ENCODE results near the gene MPP2. TPM values are rescaled to one million over a fixed set of nuclear protein-coding genes. Genes with fewer than 3 reads are reported as not detected.

MPP2 gene
- polyA plus RNA-seq, 1 donor from 2014 or later = 25.5 TPM

DNA sequence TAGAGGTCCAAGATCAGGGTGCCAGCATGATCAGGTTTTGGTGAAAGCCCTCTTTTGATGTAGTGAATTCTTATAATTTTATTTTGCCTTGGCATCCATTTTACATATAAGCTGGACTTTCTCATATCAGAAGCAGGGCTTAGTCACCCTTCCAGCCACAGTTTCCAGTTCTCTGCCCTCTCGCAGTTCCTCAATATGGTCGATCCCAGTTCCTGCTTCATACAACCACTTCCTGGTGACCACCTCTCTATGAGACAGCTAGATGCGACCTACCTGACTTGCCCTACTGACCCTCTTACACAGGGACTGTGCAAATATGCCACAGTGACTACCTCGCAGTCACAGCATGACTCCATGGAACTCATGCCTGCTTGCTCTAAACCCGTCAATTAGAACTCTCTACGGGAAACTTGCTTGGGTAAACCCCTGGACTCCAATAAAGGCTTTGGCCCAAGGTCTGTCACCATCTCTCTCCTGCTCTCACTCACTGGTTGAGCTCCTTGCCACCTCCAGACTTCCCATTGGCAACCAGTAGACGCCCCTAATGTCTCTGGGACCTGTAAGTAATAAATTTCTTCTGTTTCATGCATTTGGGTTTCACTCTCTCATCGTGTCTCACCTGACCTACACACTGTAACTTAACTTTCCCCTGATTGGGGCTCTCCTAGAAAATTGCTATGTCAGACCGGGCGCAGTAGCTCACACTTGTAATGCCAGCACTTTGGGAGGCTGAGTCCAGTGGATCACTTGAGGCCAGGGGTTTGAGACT is 38.9 kb downstream of the MPP2 start:
- H3K36me3 ChIP-seq (ENCODE audit: insufficient read depth, low read length) = no peaks in the 10 kb centered on the region

DNA sequence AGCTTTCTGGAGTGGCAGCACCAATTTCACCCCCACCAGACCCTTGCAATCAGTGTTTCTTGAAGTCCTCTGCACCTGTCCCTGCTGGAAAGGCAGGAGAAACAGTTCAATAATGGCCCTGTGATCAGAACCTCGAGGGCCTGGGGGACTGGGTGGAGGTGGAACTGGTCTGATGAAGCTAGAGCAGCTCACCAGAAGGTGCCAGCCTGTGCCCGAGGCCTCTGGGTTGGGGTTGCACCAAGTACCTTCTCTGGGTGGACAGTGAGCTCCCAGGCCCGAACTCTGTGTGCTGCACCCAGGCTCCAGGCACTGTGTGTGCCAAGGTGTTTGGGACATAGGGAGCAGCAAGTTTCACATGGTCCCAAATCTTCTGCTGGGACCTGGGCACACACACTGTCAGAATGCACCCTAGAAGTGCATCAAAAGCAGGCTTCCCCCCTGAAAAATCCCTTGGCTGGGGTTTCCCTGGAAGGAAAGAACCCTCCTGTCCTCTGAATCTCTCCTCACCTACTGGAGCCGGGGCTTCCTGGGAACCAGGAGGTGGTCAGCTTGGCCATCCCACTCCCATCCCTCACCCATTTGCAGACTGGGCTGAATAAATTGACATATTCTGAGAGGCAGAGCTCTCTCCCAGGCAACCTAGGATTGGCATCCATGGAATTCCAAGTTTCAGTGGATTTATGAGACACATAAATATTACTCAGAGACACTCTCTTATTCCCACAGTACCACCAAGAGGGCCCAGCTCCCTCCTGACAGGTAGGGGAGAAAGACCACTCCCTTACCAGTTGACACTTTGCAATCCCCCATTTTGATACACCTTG is 43.0 kb downstream of the MPP2 start:
- Histone ChIP-seq H3K9me3 (ENCODE audit: low read length) (no peaks in the 10 kb centered on the region), H3K9me2 (ENCODE audit: insufficient read depth, low read length) (no peaks in the 10 kb centered on the region), H3K4me2 (ENCODE audit: low read length) (no peak overlapping the region), H3K4me3 (ENCODE audit: low read length) (no peak overlapping the region), H3K27ac (ENCODE audit: low read length) (no peak overlapping the region), H3K9ac (ENCODE audit: low read length) (no peak overlapping the region), H4K20me1 (ENCODE audit: insufficient read depth) (no peaks in the 10 kb centered on the region), H3K27me3 (ENCODE audit: insufficient read depth, low read depth, low read length) (no peaks in the 10 kb centered on the region), H3K36me3 (ENCODE audit: insufficient read depth, low read length) (no peaks in the 10 kb centered on the region), H2AFZ (ENCODE audit: low read depth, low read length) (no peak overlapping the region), H3K79me2 (replicated peaks; ENCODE audit: insufficient read depth, low read length) (no peaks in the 10 kb centered on the region), H3F3A (ENCODE audit: insufficient read depth, low read length, poor library complexity, severe bottlenecking) (no peaks in the 10 kb centered on the region)
- TF ChIP-seq EP300 (conservative IDR thresholded peaks at IDR 0.05; ENCODE audit: poor library complexity, severe bottlenecking) (no peak), EZH2 (IDR thresholded peaks at IDR 0.05; ENCODE audit: borderline replicate concordance, insufficient read depth, low read length, poor library complexity, severe bottlenecking) (no peak), SMC3 (conservative IDR thresholded peaks at IDR 0.05; ENCODE audit: poor library complexity) (no peak), TAF1 (IDR thresholded peaks at IDR 0.05; ENCODE audit: low read depth) (no peak), POLR2AphosphoS5 (IDR thresholded peaks at IDR 0.05) (no peak)
- TF ChIP-seq, protein P1, sequence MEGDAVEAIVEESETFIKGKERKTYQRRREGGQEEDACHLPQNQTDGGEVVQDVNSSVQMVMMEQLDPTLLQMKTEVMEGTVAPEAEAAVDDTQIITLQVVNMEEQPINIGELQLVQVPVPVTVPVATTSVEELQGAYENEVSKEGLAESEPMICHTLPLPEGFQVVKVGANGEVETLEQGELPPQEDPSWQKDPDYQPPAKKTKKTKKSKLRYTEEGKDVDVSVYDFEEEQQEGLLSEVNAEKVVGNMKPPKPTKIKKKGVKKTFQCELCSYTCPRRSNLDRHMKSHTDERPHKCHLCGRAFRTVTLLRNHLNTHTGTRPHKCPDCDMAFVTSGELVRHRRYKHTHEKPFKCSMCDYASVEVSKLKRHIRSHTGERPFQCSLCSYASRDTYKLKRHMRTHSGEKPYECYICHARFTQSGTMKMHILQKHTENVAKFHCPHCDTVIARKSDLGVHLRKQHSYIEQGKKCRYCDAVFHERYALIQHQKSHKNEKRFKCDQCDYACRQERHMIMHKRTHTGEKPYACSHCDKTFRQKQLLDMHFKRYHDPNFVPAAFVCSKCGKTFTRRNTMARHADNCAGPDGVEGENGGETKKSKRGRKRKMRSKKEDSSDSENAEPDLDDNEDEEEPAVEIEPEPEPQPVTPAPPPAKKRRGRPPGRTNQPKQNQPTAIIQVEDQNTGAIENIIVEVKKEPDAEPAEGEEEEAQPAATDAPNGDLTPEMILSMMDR (IDR thresholded peaks at IDR 0.05; ENCODE audit: poor library complexity, severe bottlenecking) = no peak
- TF ChIP-seq, protein P2, sequence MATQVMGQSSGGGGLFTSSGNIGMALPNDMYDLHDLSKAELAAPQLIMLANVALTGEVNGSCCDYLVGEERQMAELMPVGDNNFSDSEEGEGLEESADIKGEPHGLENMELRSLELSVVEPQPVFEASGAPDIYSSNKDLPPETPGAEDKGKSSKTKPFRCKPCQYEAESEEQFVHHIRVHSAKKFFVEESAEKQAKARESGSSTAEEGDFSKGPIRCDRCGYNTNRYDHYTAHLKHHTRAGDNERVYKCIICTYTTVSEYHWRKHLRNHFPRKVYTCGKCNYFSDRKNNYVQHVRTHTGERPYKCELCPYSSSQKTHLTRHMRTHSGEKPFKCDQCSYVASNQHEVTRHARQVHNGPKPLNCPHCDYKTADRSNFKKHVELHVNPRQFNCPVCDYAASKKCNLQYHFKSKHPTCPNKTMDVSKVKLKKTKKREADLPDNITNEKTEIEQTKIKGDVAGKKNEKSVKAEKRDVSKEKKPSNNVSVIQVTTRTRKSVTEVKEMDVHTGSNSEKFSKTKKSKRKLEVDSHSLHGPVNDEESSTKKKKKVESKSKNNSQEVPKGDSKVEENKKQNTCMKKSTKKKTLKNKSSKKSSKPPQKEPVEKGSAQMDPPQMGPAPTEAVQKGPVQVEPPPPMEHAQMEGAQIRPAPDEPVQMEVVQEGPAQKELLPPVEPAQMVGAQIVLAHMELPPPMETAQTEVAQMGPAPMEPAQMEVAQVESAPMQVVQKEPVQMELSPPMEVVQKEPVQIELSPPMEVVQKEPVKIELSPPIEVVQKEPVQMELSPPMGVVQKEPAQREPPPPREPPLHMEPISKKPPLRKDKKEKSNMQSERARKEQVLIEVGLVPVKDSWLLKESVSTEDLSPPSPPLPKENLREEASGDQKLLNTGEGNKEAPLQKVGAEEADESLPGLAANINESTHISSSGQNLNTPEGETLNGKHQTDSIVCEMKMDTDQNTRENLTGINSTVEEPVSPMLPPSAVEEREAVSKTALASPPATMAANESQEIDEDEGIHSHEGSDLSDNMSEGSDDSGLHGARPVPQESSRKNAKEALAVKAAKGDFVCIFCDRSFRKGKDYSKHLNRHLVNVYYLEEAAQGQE (IDR thresholded peaks at IDR 0.05; ENCODE audit: borderline replicate concordance) = no peak

More for the DNA sequence above, 38.9 kb downstream of the MPP2 start:
- no peak overlapping the region for H3K4me3 ChIP-seq (ENCODE audit: low read length)
- no peaks in the 10 kb centered on the region for H4K20me1 ChIP-seq (ENCODE audit: insufficient read depth)
- H3K9me2 ChIP-seq (ENCODE audit: insufficient read depth, low read length) = no peaks in the 10 kb centered on the region
- no peak overlapping the region for H3K4me2 ChIP-seq (ENCODE audit: low read length)
- H3K9ac ChIP-seq (ENCODE audit: low read length) = no peak overlapping the region
- no peak for TF ChIP-seq POLR2AphosphoS5 (IDR thresholded peaks at IDR 0.05)
- TF ChIP-seq RAD21 (conservative IDR thresholded peaks at IDR 0.05) = no peak
- TF ChIP-seq SMC3 (conservative IDR thresholded peaks at IDR 0.05; ENCODE audit: poor library complexity) = no peak
- TF ChIP-seq EZH2 (IDR thresholded peaks at IDR 0.05; ENCODE audit: borderline replicate concordance, insufficient read depth, low read length, poor library complexity, severe bottlenecking) = no peak
- TF ChIP-seq EP300 (conservative IDR thresholded peaks at IDR 0.05; ENCODE audit: poor library complexity, severe bottlenecking) = no peak
- no peak for TF ChIP-seq TAF1 (IDR thresholded peaks at IDR 0.05; ENCODE audit: low read depth)
- TF ChIP-seq, protein P1 (IDR thresholded peaks at IDR 0.05; ENCODE audit: poor library complexity, severe bottlenecking) = no peak
- TF ChIP-seq, protein P2 (IDR thresholded peaks at IDR 0.05; ENCODE audit: borderline replicate concordance) = no peak
- TF ChIP-seq MXI1 (conservative IDR thresholded peaks at IDR 0.05; ENCODE audit: poor library complexity, severe bottlenecking) = no peak
- no peak overlapping the region for H3K27ac ChIP-seq (ENCODE audit: low read length)
- H3F3A ChIP-seq (ENCODE audit: insufficient read depth, low read length, poor library complexity, severe bottlenecking) = no peaks in the 10 kb centered on the region
- H2AFZ ChIP-seq (ENCODE audit: low read depth, low read length) = no peak overlapping the region
- H3K79me2 ChIP-seq (replicated peaks; ENCODE audit: insufficient read depth, low read length) = no peaks in the 10 kb centered on the region
- no peaks in the 10 kb centered on the region for H3K9me3 ChIP-seq (ENCODE audit: low read length)
- H3K27me3 ChIP-seq (ENCODE audit: insufficient read depth, low read depth, low read length) = no peaks in the 10 kb centered on the region
